K562 (cell line): ENCODE measurements around the gene SLCO2B1. TPM values are rescaled to one million over a fixed set of nuclear protein-coding genes. Genes with fewer than 3 reads are reported as not detected.

Source experiments
- ATAC-seq: fragments of 200-7000 bp; cut with Tn5 transposase; 3 replicates; pipeline ENCODE4 v1.9.1; 2020; ENCODE audit warnings: moderate library complexity
- BruUV-seq: library from RNA; stranded (reverse); fragments of 400-500 nt; replicated peaks from 2 replicates; lab custom pipeline; 2021; lab: Mats Ljungman, UMichigan
- CTCF ChIA-PET: fragments of 300-600 bp; formaldehyde crosslinking; extraction: SDS; loops from one replicate; lab custom pipeline; 2021; ENCODE audit warnings: low intra/inter-chr PET ratio; lab: Yijun Ruan, JAX
- POLR2A ChIA-PET: fragments of 300-600, 350-650 bp; sonication (Branson Sonifier 250); formaldehyde crosslinking; extraction: SDS; loops from one replicate; lab custom pipeline; 2021; ENCODE audit warnings: antibody characterized with exemption, inconsistent platforms; lab: Yijun Ruan, JAX
- DNase-seq, 4 experiments: peaks; one replicate each; pipeline versions ENCODE4 v3.0.0 to v3.0.0-alpha.2; 2011 to 2018; ENCODE audit warnings: low spot score in 3 of 4, mixed read lengths in 3 of 4; ENCODE audit errors: extremely low read depth in 1 of 4
- FAIRE-seq: peaks from 2 replicates; lab custom pipeline; 2011; peaks lifted over from hg19 to GRCh38; lab: Jason Lieb, UNC
- H2AFZ ChIP-seq: 2 replicates; pipeline ENCODE4 v1.6.0; 2011; ENCODE audit warnings: low read depth, low read length, control low read depth, inconsistent platforms
- H3K27ac ChIP-seq: fragments of 200-600 bp; 3 replicates; pipeline ENCODE4 v1.8.0; 2011; ENCODE audit warnings: low read depth, mild to moderate bottlenecking, control low read depth, inconsistent platforms, low read length, moderate library complexity, mixed read lengths; ENCODE audit errors: extremely low read depth
- H3K27me3 ChIP-seq, 2 experiments: fragments of 300-600 bp in 1 of 2; 2 replicates in 1 of 2; 3 replicates in 1 of 2; pipeline versions ENCODE4 v1.6.0 to v1.8.0; 2011; ENCODE audit warnings: inconsistent platforms in 2 of 2, low read length in 2 of 2, mild to moderate bottlenecking in 1 of 2, mixed read lengths in 1 of 2, moderate library complexity in 1 of 2; ENCODE audit not compliant: control insufficient read depth in 2 of 2, insufficient read depth in 2 of 2
- H3K36me3 ChIP-seq: fragments of 300-600 bp; 3 replicates; pipeline ENCODE4 v1.8.0; 2011; ENCODE audit warnings: mild to moderate bottlenecking, low read length, inconsistent platforms; ENCODE audit not compliant: control insufficient read depth, insufficient read depth
- H3K4me1 ChIP-seq, 2 experiments: fragments of 200-600 bp in 1 of 2; replicated peaks in 1 of 2; 2 replicates in 1 of 2; 3 replicates in 1 of 2; pipeline versions ENCODE4 v1.5.1 to v1.8.0; 2011; ENCODE audit warnings: inconsistent platforms in 2 of 2, low read length in 2 of 2, mild to moderate bottlenecking in 1 of 2, mixed read lengths in 1 of 2, moderate library complexity in 1 of 2; ENCODE audit not compliant: control insufficient read depth in 2 of 2, insufficient read depth in 2 of 2
- H3K4me2 ChIP-seq: 2 replicates; pipeline ENCODE4 v1.6.1; 2011; ENCODE audit warnings: low read length, control low read depth, inconsistent platforms, mixed read lengths; ENCODE audit not compliant: insufficient read depth
- H3K4me3 ChIP-seq: fragments of 200-600 bp; sonication (generic), shearing (Covaris generic); 2 replicates; pipeline ENCODE4 v1.5.1; 2016; ENCODE audit warnings: control low read depth, inconsistent platforms
- H3K79me2 ChIP-seq: fragments of 200-600 bp; 3 replicates; pipeline ENCODE4 v1.8.0; 2011; ENCODE audit warnings: low read length, inconsistent platforms; ENCODE audit not compliant: control insufficient read depth, insufficient read depth
- H3K9ac ChIP-seq, 2 experiments: 2 replicates each; pipeline versions ENCODE4 v1.6.0 to v1.6.1; 2011; ENCODE audit warnings: low read depth in 2 of 2, low read length in 2 of 2, control low read depth in 1 of 2, inconsistent platforms in 1 of 2, mild to moderate bottlenecking in 1 of 2, mixed read lengths in 1 of 2; ENCODE audit not compliant: insufficient read depth in 1 of 2
- H3K9me1 ChIP-seq: one replicate; pipeline ENCODE4 v1.6.0; 2011; ENCODE audit warnings: inconsistent platforms, mild to moderate bottlenecking, low read length, moderate library complexity; ENCODE audit not compliant: control insufficient read depth, insufficient read depth
- H3K9me3 ChIP-seq: replicated peaks from 2 replicates; pipeline ENCODE4 v1.5.1; 2011; ENCODE audit warnings: low read depth, low read length, inconsistent platforms; ENCODE audit not compliant: control insufficient read depth, insufficient read depth
- H4K20me1 ChIP-seq: replicated peaks from 2 replicates; pipeline ENCODE4 v1.6.1; 2011; ENCODE audit warnings: low read length, inconsistent platforms, mixed read lengths; ENCODE audit not compliant: control insufficient read depth, insufficient read depth
- BDP1 ChIP-seq: IDR thresholded peaks from 3 replicates; pipeline ENCODE4 v1.6.1; 2011; ENCODE audit not compliant: insufficient read length, insufficient read depth
- BMI1 ChIP-seq: fragments of 150-350 bp; IDR thresholded peaks from 2 replicates; pipeline ENCODE4 v1.6.1; 2014; ENCODE audit warnings: low read length
- DMBX1 ChIP-seq: fragments of 250-450 bp; sonication (Bioruptor Pico); IDR thresholded peaks from 2 replicates; pipeline ENCODE4 v1.8.0; 2022; ENCODE audit warnings: inconsistent platforms, mild to moderate bottlenecking, moderate library complexity, borderline replicate concordance
- E2F1 ChIP-seq: sonication (generic); formaldehyde crosslinking; IDR thresholded peaks from 2 replicates; pipeline ENCODE4 v1.8.1; 2023; ENCODE audit warnings: mild to moderate bottlenecking, missing genetic modification reagents, moderate library complexity
- EP300 ChIP-seq: IDR thresholded peaks from 2 replicates; pipeline ENCODE4 v1.6.1; 2012; ENCODE audit warnings: low read length, improper control_type of control experiment
- HOXB6 ChIP-seq: fragments of 250-450 bp; sonication (Bioruptor Pico); IDR thresholded peaks from 2 replicates; pipeline ENCODE4 v1.5.1; 2022; ENCODE audit warnings: mild to moderate bottlenecking, borderline replicate concordance
- JUND ChIP-seq, 2 experiments: IDR thresholded peaks; 2 replicates in 1 of 2; 3 replicates in 1 of 2; pipeline ENCODE4 v1.6.1; 2011; ENCODE audit warnings: borderline replicate concordance in 2 of 2, low read depth in 2 of 2, low read length in 2 of 2, improper control_type of control experiment in 1 of 2, missing biosample characterization in 1 of 2, missing genetic modification characterization in 1 of 2, missing genetic modification reagents in 1 of 2
- MAFF ChIP-seq: IDR thresholded peaks from 2 replicates; pipeline ENCODE4 v1.6.1; 2012; ENCODE audit warnings: low read length, improper control_type of control experiment
- MYBL2 ChIP-seq, 2 experiments: fragments of 450-650 bp in 1 of 2; sonication (generic) in 1 of 2; formaldehyde crosslinking in 1 of 2; IDR thresholded peaks; 2 replicates each; pipeline versions ENCODE4 v1.6.1 to v1.8.1; 2017 to 2022; ENCODE audit warnings: borderline replicate concordance in 1 of 2, inconsistent platforms in 1 of 2, low read depth in 1 of 2, mild to moderate bottlenecking in 1 of 2, missing genetic modification reagents in 1 of 2, moderate library complexity in 1 of 2
- MYNN ChIP-seq, 2 experiments: sonication (generic); formaldehyde crosslinking in 1 of 2; IDR thresholded peaks; 2 replicates each; pipeline versions ENCODE4 v1.5.0 to v1.6.1; 2016 to 2020; ENCODE audit warnings: antibody characterized with exemption in 1 of 2, missing genetic modification reagents in 1 of 2
- NONO ChIP-seq, 2 experiments: fragments of 200-400 bp in 1 of 2; fragments of 450-650 bp in 1 of 2; formaldehyde crosslinking in 1 of 2; IDR thresholded peaks; 2 replicates each; pipeline ENCODE4 v1.6.1; 2017; ENCODE audit warnings: low read depth in 2 of 2, mild to moderate bottlenecking in 2 of 2, moderate library complexity in 2 of 2, low read length in 1 of 2
- PRPF4 ChIP-seq: fragments of 200-400 bp; formaldehyde crosslinking; IDR thresholded peaks from one replicate; pipeline ENCODE4 v1.6.1; 2017; ENCODE audit warnings: low read length, low read depth, mild to moderate bottlenecking; ENCODE audit not compliant: insufficient read depth, poor library complexity, severe bottlenecking
- SMAD3 ChIP-seq: fragments of 450-650 bp; formaldehyde crosslinking; conservative IDR thresholded peaks from 2 replicates; pipeline ENCODE4 v1.4.0; 2020; ENCODE audit warnings: mild to moderate bottlenecking
- ZNF239 ChIP-seq: fragments of 250-450 bp; sonication (Bioruptor Pico); IDR thresholded peaks from 2 replicates; pipeline ENCODE4 v1.4.0; 2020; ENCODE audit warnings: mild to moderate bottlenecking
- ZNF511 ChIP-seq: sonication (generic); formaldehyde crosslinking; IDR thresholded peaks from 2 replicates; pipeline ENCODE4 v1.8.0; 2022; ENCODE audit warnings: mild to moderate bottlenecking, missing genetic modification reagents
- WGBS: fragments of 100-300 bp; shearing (Covaris generic); methylation state at CpG from one replicate; pipeline ENCODE4 v1.1.6; 2016; ENCODE audit warnings: low coverage, mixed read lengths; ENCODE audit not compliant: insufficient coverage; ENCODE audit errors: missing lambda C conversion rate; 5-methylcytosine and 5-hydroxymethylcytosine counted together
- in situ Hi-C: fragments of 300-500 bp; cut with MboI; formaldehyde crosslinking; loops from 4 replicates; pipeline ENCODE4 v1.15.0; 2018; ENCODE audit warnings: inconsistent platforms, mixed read lengths
- intact Hi-C: fragments of 100-400 bp; cut with micrococcal nuclease; formaldehyde crosslinking; loops from 2 replicates; pipeline ENCODE4 v1.14.2; 2022
- polyA plus RNA-seq, 8 experiments: library from polyadenylated mRNA; depleted of rRNA in 4 of 8; stranded (reverse) in 5 of 8; unstranded in 3 of 8; fragments of >200 nt; fragmentation: Nextera tagmentation in 2 of 8; fragmentation: Illumina TruSeq in 1 of 8; extraction: Ambion mirVana in 2 of 8; extraction: Trizol in 1 of 8; gene quantifications; 2 replicates each; pipeline versions ENCODE4 v1.2.1 to v1.2.3, GENCODE V29; 2011 to 2014; ENCODE audit warnings: inconsistent platforms in 1 of 8, missing spikeins in 1 of 8
- total RNA-seq, 7 experiments: library from RNA; depleted of rRNA in 6 of 7; stranded (reverse); fragments of >200 nt in 6 of 7; fragmentation: Illumina TruSeq in 2 of 7; extraction: Trizol in 2 of 7; gene quantifications; 2 replicates each; pipeline versions ENCODE4 v1.2.1 to v1.2.3, GENCODE V29; 2011 to 2021; ENCODE audit warnings: low replicate concordance in 1 of 7
- TF ChIP-seq, protein P1 (sequence below): sonication (generic); formaldehyde crosslinking; IDR thresholded peaks from 2 replicates; pipeline ENCODE4 v1.8.0; 2022; ENCODE audit warnings: missing genetic modification reagents, mild to moderate bottlenecking, moderate library complexity, borderline replicate concordance
- TF ChIP-seq, protein P2 (sequence below): fragments of 250-450 bp; sonication (Bioruptor Pico); IDR thresholded peaks from 2 replicates; pipeline ENCODE4 v1.8.0; 2021; ENCODE audit warnings: moderate library complexity, mild to moderate bottlenecking, inconsistent platforms

Gene SLCO2B1
- total and polyA plus RNA-seq, 9 of the 15 experiments (the other 6 are each of a cell fraction or from before 2014, with no cell fraction given), result 0.70 to 14.7 (median 7.6) TPM

DNA sequence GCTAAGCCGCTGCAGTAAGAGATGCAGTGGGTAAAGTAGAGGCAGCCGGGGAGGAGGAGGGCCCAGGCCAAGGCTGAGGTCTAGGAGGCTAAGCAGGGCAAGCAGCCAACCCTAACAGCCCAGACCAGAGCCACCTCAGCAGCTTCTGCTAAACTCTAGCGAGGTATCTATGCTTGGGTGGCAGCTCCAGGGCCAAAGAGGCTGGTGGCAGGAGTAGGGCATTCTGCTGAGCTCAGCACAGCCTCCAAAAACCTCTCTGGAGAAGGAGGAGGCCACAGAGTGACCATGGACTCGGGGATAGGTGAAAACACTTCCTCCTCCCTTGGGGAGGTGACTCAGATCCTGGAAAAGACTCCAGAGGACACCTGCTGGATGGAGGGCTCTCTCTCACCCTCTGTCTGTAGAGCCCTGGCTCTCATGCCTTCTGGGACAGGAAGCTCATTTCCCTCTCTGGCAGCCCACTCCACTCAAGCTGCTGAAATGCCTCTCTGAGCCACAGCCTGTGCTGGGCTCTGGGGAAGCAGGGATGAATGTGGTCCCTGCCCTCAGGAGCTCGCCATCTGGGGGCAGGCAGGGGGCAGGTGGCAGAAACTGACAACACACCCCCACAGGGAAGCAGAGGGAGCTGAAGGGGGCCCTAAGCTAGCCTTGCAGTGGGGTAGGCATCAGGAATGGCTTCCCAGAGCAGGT is 73.2 kb downstream of the SLCO2B1 start:
- no peak overlapping the region for H3K4me2 ChIP-seq
- no peak overlapping the region for H3K4me3 ChIP-seq
- in situ Hi-C loops (no loop called here), intact Hi-C loops (no loop called here)
- H2AFZ ChIP-seq, result no peak overlapping the region
- H3K27me3 ChIP-seq, result peaks cover 22 to 41% of the 10 kb centered on the region in 2 experiments
- H3K9ac ChIP-seq, result peak overlapping the region in 1 of 2 experiments; percentile 53; a peak in 1 of 4 replicates
- H3K27ac ChIP-seq, result no peak overlapping the region
- peak; percentile 65 for FAIRE-seq
- H3K9me3 ChIP-seq, result no peaks in the 10 kb centered on the region
- H4K20me1 ChIP-seq, result no peaks in the 10 kb centered on the region; the same call in 1 of the 2 replicates
- ATAC-seq, result peak; percentile 90
- H3K36me3 ChIP-seq, result no peaks in the 10 kb centered on the region
- ChIA-PET CTCF (interaction anchor here (0.6 kb wide), 1 partner anchor 10 kb away, joined by 3 read pairs; no protein-coding TSS in a partner anchor), POLR2A (interaction anchor here (0.5 to 2.3 kb wide), 7 partner anchors 10 to 202 kb away, joined by 3 to 6 read pairs (median 4); no protein-coding TSS in a partner anchor)
- WGBS, result 0% methylated on average over 5 of the region's 5 CpGs
- H3K79me2 ChIP-seq, result no peaks in the 10 kb centered on the region
- peak in 3 of 4 experiments; percentile 20 to 37 (median 29) for DNase-seq
- no TSS peak for BruUV-seq
- no peaks in the 10 kb centered on the region for H3K4me1 ChIP-seq
- no peaks in the 10 kb centered on the region for H3K9me1 ChIP-seq
- TF ChIP-seq MYBL2 (IDR thresholded peaks at IDR 0.05; ENCODE audit: low read depth), result no peak
- no peak for TF ChIP-seq MYBL2 (CRISPR knock-in tag; IDR thresholded peaks at IDR 0.05; ENCODE audit: borderline replicate concordance)
- 0 out of 2 replicates have a peak, but pooled peaks have one; percentile 1 for TF ChIP-seq MAFF
- no peak for TF ChIP-seq DMBX1 (CRISPR knock-in tag)
- no peak for TF ChIP-seq MYNN (IDR thresholded peaks at IDR 0.05)
- TF ChIP-seq MYNN (CRISPR knock-in tag; IDR thresholded peaks at IDR 0.05), result no peak
- no peak for TF ChIP-seq HOXB6
- no peak for TF ChIP-seq ZNF511 (CRISPR knock-in tag)
- TF ChIP-seq BDP1, result no peak
- no peak for TF ChIP-seq PRPF4
- no peak for TF ChIP-seq BMI1
- TF ChIP-seq E2F1 (CRISPR knock-in tag), result no peak
- no peak for TF ChIP-seq SMAD3 (CRISPR knock-in tag)
- TF ChIP-seq, protein P1, sequence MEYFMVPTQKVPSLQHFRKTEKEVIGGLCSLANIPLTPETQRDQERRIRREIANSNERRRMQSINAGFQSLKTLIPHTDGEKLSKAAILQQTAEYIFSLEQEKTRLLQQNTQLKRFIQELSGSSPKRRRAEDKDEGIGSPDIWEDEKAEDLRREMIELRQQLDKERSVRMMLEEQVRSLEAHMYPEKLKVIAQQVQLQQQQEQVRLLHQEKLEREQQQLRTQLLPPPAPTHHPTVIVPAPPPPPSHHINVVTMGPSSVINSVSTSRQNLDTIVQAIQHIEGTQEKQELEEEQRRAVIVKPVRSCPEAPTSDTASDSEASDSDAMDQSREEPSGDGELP (CRISPR knock-in tag), result 0 out of 2 replicates have a peak, but pooled peaks have one; percentile 13
- TF ChIP-seq, protein P2, sequence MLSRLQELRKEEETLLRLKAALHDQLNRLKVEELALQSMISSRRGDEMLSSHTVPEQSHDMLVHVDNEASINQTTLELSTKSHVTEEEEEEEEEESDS, result no peak
- no peak for TF ChIP-seq EP300
- TF ChIP-seq NONO (IDR thresholded peaks at IDR 0.05; ENCODE audit: low read depth in 2 of 2, low read length in 1 of 2), result no peak
- TF ChIP-seq ZNF239, result no peak
- TF ChIP-seq JUND (IDR thresholded peaks at IDR 0.05; ENCODE audit: borderline replicate concordance, low read depth, low read length), result 0 out of 2 replicates have a peak, but pooled peaks have one; percentile 4
- TF ChIP-seq JUND (tag; IDR thresholded peaks at IDR 0.05; ENCODE audit: borderline replicate concordance, low read depth, low read length), result no peak
